Left hindlimb (tissue), 1 donor: ENCODE results near the gene PRKRA.
"Not testable (repeated sequence)": the region's sequence is repeated elsewhere in the genome, so short reads cannot be mapped to it uniquely, and the experiment has no call there.

ENCODE experiments used
- DNase-seq: peaks from one replicate; pipeline ENCODE4 v3.0.0-alpha.2; 2018

PRKRA gene

GRCh38 chr2:178457390-178457886 lies 6.5 kb upstream of the PRKRA start:
- no peak for DNase-seq

- DNase-seq, result peak; percentile 51
Observed at GRCh38 chr2:178455947-178456346, 5.0 kb upstream of the PRKRA start.

DNA sequence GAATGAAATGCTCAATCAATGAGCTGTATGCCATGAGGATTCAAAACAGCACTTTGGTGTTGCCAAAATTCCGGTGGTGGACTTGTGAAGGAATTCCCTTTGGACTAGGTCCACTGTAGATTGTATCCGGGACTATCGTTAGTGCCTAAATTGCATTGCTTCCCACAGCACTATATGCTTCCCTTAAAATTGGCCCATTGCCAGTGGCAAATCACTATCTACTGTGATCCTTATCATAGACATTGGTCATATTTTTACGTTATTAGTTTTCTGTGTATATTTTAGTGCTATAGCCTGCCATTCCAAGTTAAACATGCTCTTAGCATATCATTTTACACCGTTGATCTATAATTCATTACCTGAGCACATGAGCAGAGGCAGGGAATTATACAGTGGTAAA lies 1.9 kb upstream of the PRKRA start:
- no peak for DNase-seq

- no peak for DNase-seq
Observed at GRCh38 chr2:178452334-178452733, 1.4 kb upstream of the PRKRA start.

GRCh38 chr2:178450524-178450773 lies 526 bp downstream of the PRKRA start:
- no peak for DNase-seq

DNA sequence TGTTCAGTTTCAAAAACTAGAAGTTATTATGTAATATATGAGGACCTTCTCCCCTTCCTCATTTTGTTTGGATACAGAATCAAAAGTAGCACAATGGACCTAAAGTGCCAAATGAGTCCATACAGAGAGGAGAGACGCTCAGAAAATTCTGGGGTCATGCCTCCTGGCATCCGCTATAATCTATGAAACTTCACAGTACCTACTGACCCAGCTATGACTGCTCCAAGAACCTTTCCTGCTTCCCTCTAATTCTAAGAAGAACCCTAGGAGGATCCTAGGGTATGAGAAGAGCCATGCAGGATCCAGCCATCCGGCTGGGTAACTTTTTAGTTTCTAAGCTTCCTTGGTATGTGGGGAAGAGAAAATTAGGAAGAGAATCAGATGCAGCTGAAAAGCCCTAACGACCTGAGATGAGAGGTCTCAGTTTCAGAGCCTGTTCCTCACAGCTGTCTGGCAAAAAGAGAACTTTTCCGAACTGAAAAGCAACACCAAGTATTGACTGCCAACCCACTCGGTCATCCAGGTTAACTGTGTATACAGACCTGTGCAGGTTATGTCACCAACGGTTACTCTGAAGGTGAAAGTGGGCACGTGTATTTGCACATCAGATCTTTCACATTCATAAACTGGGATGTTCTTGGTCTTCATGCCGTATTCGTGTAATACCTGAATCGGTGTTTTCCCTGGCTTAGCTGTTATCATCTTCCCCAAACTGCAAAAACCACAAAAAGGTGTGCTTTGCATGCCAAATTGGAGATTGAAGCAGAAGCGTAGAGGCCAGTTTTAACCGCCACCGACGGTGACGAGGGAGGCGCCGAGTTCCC lies 1.1 kb downstream of the PRKRA start:
- no peak for DNase-seq

GRCh38 chr2:178448968-178449661 lies 1.9 kb downstream of the PRKRA start:
- DNase-seq, result no peak

- no peak for DNase-seq
Observed at GRCh38 chr2:178441426-178441825, 9.5 kb downstream of the PRKRA start.

DNA sequence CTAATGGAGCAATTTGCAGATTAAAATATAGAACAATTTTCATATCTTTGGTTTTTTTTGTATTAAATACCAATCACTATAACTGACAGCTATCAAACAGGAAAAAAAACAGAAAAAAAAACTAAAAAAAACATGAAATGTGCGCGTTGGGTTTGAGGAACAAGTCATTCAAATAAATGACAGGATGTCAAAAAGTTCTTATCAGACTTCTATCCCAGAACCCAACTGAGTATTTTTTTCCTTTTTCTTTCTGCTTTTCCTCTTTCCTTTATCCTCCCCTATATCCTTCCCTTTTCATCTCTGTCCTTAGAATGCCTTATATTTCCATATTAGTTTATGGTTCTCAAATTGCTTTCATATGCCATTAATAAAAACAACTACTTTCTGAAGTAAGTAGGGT lies 14.3 kb downstream of the PRKRA start:
- DNase-seq, result no peak

DNA sequence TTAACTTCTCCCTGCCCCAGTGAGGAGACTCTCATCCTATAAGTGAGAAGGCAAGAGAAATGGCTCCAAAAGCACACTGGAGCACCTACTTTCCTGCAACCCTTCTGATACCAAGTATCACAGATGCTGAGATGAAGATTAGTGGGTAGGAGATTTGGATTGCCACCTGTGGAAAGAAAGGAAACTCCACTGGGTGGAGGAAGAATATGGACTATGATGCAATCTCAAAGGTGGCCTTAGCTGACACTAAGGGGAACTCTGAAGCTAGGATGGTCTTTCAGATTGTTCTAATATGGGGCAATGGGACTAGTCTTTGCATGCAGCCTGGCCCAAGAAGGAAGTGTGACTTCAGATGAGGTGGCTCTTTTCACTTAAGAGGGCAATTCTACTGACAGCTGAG lies 21.6 kb downstream of the PRKRA start:
- DNase-seq, result no peak

GRCh38 chr2:178428396-178428806 lies 22.6 kb downstream of the PRKRA start:
- DNase-seq, result no peak

DNA sequence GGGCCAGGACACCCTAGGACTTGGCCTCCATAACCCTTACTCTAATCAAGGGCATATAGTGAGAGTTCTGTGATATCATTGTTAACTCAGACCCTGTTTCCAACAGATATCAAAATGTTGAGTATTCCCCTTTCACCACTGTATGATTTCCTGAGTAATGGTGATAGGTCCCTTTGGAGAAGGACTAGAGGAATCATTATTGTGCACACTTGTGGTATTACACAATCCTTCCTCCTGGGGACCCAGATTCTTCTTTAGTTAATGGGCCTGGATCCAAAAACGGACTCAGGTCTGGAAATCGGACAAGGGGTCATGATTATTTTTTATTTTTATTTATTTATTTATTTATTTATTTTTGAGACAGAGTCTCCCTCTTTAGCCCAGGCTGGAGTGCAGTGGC lies 23.5 kb downstream of the PRKRA start:
- DNase-seq, result no peak

GRCh38 chr2:178426388-178426787 lies 24.6 kb downstream of the PRKRA start:
- no peak for DNase-seq

DNA sequence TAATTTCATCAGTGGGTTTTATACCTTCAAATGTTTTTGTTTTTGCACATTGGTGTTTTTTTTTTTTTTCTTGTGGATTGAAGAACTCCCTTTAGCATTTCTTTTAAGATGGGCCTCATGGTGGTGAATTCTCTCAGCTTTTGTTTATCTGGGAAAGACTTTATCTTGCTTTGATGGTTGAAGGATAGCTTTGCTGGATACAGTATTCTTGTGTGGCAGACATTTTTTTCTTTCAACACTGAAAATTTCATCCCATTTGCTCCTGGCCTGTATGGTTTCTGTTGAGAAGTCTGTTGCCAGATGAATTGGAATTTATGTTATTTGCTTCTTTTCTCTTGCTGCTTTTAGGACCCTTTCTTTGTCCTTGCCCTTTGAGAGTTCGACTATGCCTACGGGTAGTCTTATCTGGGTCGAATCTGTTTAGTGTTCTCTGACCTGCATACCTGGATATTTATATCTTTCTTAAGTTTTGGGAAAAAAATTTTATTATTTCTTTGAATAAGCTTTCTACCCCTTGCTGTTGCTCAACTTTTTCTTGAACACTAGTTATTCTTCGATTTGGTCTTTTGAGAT lies 25.6 kb downstream of the PRKRA start:
- no peak for DNase-seq

DNA sequence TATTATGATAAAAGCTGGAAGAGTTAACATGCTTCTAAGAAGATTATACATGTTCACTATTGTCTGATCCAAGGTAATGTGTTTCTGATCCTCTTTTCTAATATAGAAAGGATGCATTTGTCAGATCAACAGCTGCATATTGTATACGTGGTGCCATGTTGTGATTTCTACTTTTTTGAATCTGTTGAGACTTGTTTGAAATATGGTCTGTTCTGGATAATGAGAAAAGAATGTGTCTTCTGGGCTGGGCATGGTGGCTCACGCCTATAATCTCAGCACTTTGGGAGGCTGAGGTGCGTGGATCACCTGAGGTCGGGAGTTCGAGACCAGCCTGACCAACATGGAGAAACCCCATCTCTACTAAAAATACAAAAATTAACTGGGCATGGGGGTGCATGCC lies 27.2 kb downstream of the PRKRA start:
- not testable (repeated sequence) for DNase-seq

DNA sequence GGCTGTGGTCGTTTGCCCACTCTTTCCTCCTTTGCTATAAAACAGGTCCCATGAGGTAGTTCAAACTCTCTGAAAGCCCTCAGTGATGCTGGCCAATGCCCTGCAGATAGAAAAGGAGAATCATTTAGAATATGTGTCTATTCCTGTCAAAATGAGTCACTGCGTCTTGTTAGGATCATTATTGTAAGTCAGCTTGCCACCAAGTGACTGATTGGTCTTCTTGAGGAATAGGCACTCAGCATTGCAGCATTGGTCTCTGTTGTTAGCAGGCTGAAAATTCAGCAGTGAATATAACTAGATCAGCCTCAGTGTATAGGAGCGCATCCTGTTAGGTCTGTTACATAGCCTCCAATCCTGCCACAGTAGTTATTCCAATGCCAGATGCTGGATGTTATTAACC lies 28.9 kb downstream of the PRKRA start:
- no peak for DNase-seq

DNA sequence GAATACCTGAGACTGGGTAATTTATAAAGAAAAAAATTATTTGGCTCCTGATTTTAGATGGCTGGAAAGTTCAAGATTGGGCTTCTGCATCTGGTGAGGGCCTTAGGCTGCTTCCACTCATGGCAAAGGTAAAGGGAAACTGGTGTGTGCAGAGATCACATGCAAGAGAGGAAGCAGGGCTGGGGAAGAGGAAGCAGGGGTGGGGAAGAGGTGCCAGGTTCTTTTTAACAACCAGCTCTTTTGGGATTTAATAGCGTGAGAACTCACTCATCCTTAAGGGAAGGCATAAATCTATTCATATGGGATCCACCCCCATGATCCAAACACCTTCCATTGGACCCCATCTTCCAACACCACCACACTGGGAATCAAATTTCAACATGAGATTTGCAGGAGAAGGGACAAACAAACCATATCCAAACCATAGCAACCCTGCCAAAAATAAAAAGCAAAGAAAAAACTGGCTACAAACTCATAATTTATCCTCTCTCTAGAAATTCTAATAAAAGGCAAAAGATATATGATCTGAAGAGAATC lies 30.4 kb downstream of the PRKRA start:
- no peak for DNase-seq

- no peak for DNase-seq
Observed at GRCh38 chr2:178419123-178419522, 31.9 kb downstream of the PRKRA start.

GRCh38 chr2:178418426-178418825 lies 32.5 kb downstream of the PRKRA start:
- no peak for DNase-seq

- DNase-seq, result no peak
Observed at GRCh38 chr2:178417916-178418315, 33.1 kb downstream of the PRKRA start.

DNA sequence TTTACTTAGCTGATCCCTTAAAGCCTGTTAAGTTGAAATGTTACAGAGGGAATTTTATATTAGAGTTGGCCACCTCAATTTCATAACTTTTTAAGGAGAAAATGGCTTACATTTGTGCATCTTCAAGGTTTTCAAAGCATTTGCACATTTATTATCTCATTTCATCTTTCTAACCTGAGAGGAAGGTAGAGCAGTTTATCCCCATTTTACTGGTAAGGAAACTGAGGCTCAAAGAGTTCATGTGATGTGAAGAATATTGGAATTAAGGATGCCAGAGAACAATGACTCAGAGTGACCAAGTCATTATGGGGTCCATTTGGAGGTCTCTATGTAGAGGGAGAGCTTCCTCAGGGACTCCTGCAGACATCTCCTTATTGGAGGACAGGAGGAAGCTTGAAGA lies 35.0 kb downstream of the PRKRA start:
- DNase-seq, result no peak

DNA sequence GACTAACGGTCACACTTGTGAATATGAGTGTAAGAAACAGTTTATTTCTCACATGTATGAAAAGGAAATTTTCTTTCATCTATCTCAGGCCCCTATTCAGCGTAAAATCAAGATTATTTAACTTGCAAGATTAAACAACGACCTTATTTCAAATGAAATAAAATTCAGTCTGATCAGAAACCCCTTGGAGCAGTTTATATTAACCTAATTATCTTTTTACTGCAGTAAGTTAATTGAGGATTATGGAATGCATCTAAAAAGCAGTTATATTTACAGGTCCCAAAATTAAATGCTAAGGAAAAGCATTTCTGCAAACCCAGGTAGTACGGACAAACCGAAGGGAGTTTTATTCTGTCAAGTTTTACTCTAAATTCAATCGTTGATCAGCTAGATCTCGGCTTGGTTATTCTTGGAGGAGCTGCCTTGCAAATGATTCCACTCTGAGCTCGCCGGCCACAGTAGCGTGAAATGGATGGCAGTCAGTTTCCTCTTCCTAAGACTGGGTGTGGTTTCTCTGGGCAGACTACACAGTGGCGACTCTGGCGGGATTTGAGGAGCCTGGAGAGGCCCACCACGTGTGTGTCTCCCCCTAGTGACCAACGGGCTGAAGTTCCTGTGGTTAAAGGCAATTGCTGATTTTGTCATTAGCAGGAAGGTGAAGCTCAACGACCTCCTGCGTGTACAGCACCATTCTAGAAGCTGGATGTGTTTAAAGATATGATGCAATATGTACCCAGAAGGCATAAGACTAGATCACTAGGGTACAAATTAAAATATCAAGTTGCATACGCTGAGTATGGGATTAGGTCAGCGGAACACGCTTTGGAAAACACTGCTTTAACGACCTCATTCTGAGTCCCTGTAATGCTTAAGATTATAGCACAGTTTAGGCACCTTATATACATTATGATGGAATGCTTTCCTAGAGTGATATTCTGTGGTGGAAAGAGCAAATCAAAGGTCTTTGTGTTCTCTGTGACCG lies 36.4 kb downstream of the PRKRA start:
- peak; percentile 93 for DNase-seq
